SK-N-DZ (cell line): ENCODE data around the gene NKAPD1.
"Not testable (repeated sequence)": the region's sequence is repeated elsewhere in the genome, so short reads cannot be mapped to it uniquely, and the experiment has no call there.

Experiments used
- DNase-seq: peaks from one replicate; pipeline ENCODE4 v3.0.0-alpha.2; 2015; ENCODE audit warnings: low spot score

Gene NKAPD1

GRCh38 chr11:112086422-112087191 lies 12.5 kb downstream of the NKAPD1 start, which contains the start of the genes SDHD and TIMM8B:
Gene SDHD, plus strand, starts transcription at chr11:112086873. Its CDS starts 35 bp downstream, at chr11:112086908.
Gene TIMM8B, minus strand, starts transcription at chr11:112086756. Its CDS starts 33 bp downstream, at chr11:112086723.
- DNase-seq = peak; percentile 94

GRCh38 chr11:112087212-112087611 lies 13.1 kb downstream of the NKAPD1 start:
- no peak for DNase-seq

- not testable (repeated sequence) for DNase-seq
Observed at GRCh38 chr11:112095302-112095701, 21.2 kb downstream of the NKAPD1 start.

- no peak for DNase-seq
Observed at GRCh38 chr11:112096194-112096593, 22.1 kb downstream of the NKAPD1 start.

GRCh38 chr11:112097734-112098528 lies 23.8 kb downstream of the NKAPD1 start:
- no peak for DNase-seq

- no peak for DNase-seq
Observed at GRCh38 chr11:112100462-112100861, 26.4 kb downstream of the NKAPD1 start.

- no peak for DNase-seq
Observed at GRCh38 chr11:112103446-112103845, 29.3 kb downstream of the NKAPD1 start.

- DNase-seq = no peak
Observed at GRCh38 chr11:112106070-112106469, 32.0 kb downstream of the NKAPD1 start.

- peak; percentile 24 for DNase-seq
Observed at GRCh38 chr11:112113539-112114457, 39.7 kb downstream of the NKAPD1 start.

GRCh38 chr11:112114460-112114859 lies 40.4 kb downstream of the NKAPD1 start:
- no peak for DNase-seq

GRCh38 chr11:112115386-112115785 lies 41.3 kb downstream of the NKAPD1 start:
- no peak for DNase-seq

GRCh38 chr11:112118176-112118575 lies 44.1 kb downstream of the NKAPD1 start:
- no peak for DNase-seq

GRCh38 chr11:112121981-112122615 lies 48.0 kb downstream of the NKAPD1 start:
- DNase-seq = no peak

- no peak for DNase-seq
Observed at GRCh38 chr11:112123129-112123528, 49.0 kb downstream of the NKAPD1 start.

GRCh38 chr11:112127056-112127455 lies 53.0 kb downstream of the NKAPD1 start:
- no peak for DNase-seq

GRCh38 chr11:112128483-112129121 lies 54.5 kb downstream of the NKAPD1 start:
- no peak for DNase-seq

- no peak for DNase-seq
Observed at GRCh38 chr11:112129656-112130055, 55.6 kb downstream of the NKAPD1 start.

GRCh38 chr11:112132737-112133136 lies 58.6 kb downstream of the NKAPD1 start:
- no peak for DNase-seq

GRCh38 chr11:112134473-112134872 lies 60.4 kb downstream of the NKAPD1 start:
- no peak for DNase-seq
